Caco-2 (cell line): ENCODE data around the gene GZF1. TPM values are rescaled to one million over a fixed set of nuclear protein-coding genes. Genes with fewer than 3 reads are reported as not detected.

ENCODE experiments used
- BruUV-seq: library from RNA; stranded (reverse); fragments of 400-500 nt; replicated peaks from 2 replicates; lab custom pipeline; 2021; lab: Mats Ljungman, UMichigan
- CTCF ChIA-PET: fragments of 300-600 bp; sonication (Branson Sonifier 250); formaldehyde crosslinking; loops from one replicate; lab custom pipeline; 2022; ENCODE audit warnings: antibody characterized with exemption; lab: Charles Lee
- POLR2A ChIA-PET: fragments of 300-600 bp; sonication (Branson Sonifier 250); formaldehyde crosslinking; loops from one replicate; lab custom pipeline; 2022; ENCODE audit warnings: antibody characterized with exemption; lab: Charles Lee
- DNase-seq, 2 experiments: peaks; one replicate each; pipeline versions ENCODE4 v3.0.0 to v3.0.0-alpha.2; 2020 to 2022
- H3K27me3 ChIP-seq: replicated peaks from 2 replicates; pipeline ENCODE4 v1.6.0; 2011; ENCODE audit warnings: low read length; ENCODE audit not compliant: control insufficient read depth, insufficient read depth
- H3K36me3 ChIP-seq: 2 replicates; pipeline ENCODE4 v1.5.1; 2011; ENCODE audit warnings: low read length; ENCODE audit not compliant: control insufficient read depth, insufficient read depth
- H3K4me1 ChIP-seq: fragments of 250-450 bp; sonication (Bioruptor Pico); 2 replicates; pipeline ENCODE4 v1.5.1; 2020; ENCODE audit warnings: mild to moderate bottlenecking
- H3K4me3 ChIP-seq: 2 replicates; pipeline ENCODE4 v1.5.1; 2011; ENCODE audit warnings: low read depth, mild to moderate bottlenecking, control low read depth, low read length
- H3K9me3 ChIP-seq: fragments of 250-450 bp; sonication (Bioruptor Pico); 2 replicates; pipeline ENCODE4 v1.5.1; 2020; ENCODE audit warnings: mild to moderate bottlenecking, moderate library complexity
- H3K27ac Mint-ChIP-seq: one replicate; pipeline ENCODE4 v1.8.0; 2022; ENCODE audit warnings: mixed read lengths; ENCODE audit not compliant: unreplicated experiment
- H3K27me3 Mint-ChIP-seq: one replicate; pipeline ENCODE4 v1.8.0; 2022; ENCODE audit warnings: mixed read lengths; ENCODE audit not compliant: insufficient read depth, unreplicated experiment
- H3K36me3 Mint-ChIP-seq: one replicate; pipeline ENCODE4 v1.8.0; 2022; ENCODE audit warnings: mild to moderate bottlenecking, mixed read lengths; ENCODE audit not compliant: insufficient read depth, unreplicated experiment
- H3K4me1 Mint-ChIP-seq: one replicate; pipeline ENCODE4 v1.8.0; 2022; ENCODE audit warnings: low read depth, mixed read lengths; ENCODE audit not compliant: unreplicated experiment
- H3K4me3 Mint-ChIP-seq: one replicate; pipeline ENCODE4 v1.8.0; 2022; ENCODE audit warnings: mild to moderate bottlenecking, moderate library complexity, mixed read lengths; ENCODE audit not compliant: unreplicated experiment
- H3K9me3 Mint-ChIP-seq: one replicate; pipeline ENCODE4 v1.8.0; 2022; ENCODE audit warnings: mixed read lengths; ENCODE audit not compliant: unreplicated experiment
- intact Hi-C: fragments of 100-400 bp; cut with micrococcal nuclease; formaldehyde crosslinking; loops from one replicate; pipeline ENCODE4 v1.10.0; 2022; ENCODE audit not compliant: unreplicated experiment
- total RNA-seq: library from RNA; stranded (reverse); gene quantifications from 2 replicates; pipeline ENCODE4 v1.2.3, GENCODE V29; 2022
- TF ChIP-seq, protein P1 (sequence below), 2 experiments: fragments of 200-600 bp in 1 of 2; IDR thresholded peaks; 1 replicate in 1 of 2; 2 replicates in 1 of 2; pipeline versions ENCODE4 v1.5.1 to v1.8.0; 2011 to 2022; ENCODE audit warnings: antibody characterized with exemption in 1 of 2, control low read depth in 1 of 2, inconsistent platforms in 1 of 2, low read depth in 1 of 2, low read length in 1 of 2, mild to moderate bottlenecking in 1 of 2, moderate library complexity in 1 of 2; ENCODE audit not compliant: insufficient read depth in 1 of 2, severe bottlenecking in 1 of 2, unreplicated experiment in 1 of 2

The GZF1 gene
- total RNA-seq, 1 experiment from 2014 or later: 18.4 TPM

GRCh38 chr20:23408957-23409356, 47.0 kb downstream of the GZF1 start:
- BruUV-seq: no TSS peak
- Mint-ChIP-seq H3K36me3 (no peaks in the 10 kb centered on the region), H3K27me3 (no peaks in the 10 kb centered on the region), H3K27ac (no peak overlapping the region), H3K4me1 (peaks cover 5% of the 10 kb centered on the region), H3K9me3 (no peaks in the 10 kb centered on the region), H3K4me3 (no peak overlapping the region)
- no peaks in the 10 kb centered on the region for H3K27me3 ChIP-seq
- H3K4me1 ChIP-seq: peaks cover 6% of the 10 kb centered on the region; the same call in 1 of the 2 replicates
- CTCF ChIA-PET: no interaction called here
- TF ChIP-seq, protein P1, sequence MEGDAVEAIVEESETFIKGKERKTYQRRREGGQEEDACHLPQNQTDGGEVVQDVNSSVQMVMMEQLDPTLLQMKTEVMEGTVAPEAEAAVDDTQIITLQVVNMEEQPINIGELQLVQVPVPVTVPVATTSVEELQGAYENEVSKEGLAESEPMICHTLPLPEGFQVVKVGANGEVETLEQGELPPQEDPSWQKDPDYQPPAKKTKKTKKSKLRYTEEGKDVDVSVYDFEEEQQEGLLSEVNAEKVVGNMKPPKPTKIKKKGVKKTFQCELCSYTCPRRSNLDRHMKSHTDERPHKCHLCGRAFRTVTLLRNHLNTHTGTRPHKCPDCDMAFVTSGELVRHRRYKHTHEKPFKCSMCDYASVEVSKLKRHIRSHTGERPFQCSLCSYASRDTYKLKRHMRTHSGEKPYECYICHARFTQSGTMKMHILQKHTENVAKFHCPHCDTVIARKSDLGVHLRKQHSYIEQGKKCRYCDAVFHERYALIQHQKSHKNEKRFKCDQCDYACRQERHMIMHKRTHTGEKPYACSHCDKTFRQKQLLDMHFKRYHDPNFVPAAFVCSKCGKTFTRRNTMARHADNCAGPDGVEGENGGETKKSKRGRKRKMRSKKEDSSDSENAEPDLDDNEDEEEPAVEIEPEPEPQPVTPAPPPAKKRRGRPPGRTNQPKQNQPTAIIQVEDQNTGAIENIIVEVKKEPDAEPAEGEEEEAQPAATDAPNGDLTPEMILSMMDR (IDR thresholded peaks at IDR 0.05; ENCODE audit: insufficient read depth in 1 of 2, low read depth in 1 of 2, low read length in 1 of 2, severe bottlenecking in 1 of 2, unreplicated experiment in 1 of 2): no peak
- POLR2A ChIA-PET: no interaction called here
- intact Hi-C loops: no loop called here
- H3K4me3 ChIP-seq: no peak overlapping the region
- DNase-seq: no peak
- H3K36me3 ChIP-seq: no peaks in the 10 kb centered on the region
- no peaks in the 10 kb centered on the region for H3K9me3 ChIP-seq

DNA sequence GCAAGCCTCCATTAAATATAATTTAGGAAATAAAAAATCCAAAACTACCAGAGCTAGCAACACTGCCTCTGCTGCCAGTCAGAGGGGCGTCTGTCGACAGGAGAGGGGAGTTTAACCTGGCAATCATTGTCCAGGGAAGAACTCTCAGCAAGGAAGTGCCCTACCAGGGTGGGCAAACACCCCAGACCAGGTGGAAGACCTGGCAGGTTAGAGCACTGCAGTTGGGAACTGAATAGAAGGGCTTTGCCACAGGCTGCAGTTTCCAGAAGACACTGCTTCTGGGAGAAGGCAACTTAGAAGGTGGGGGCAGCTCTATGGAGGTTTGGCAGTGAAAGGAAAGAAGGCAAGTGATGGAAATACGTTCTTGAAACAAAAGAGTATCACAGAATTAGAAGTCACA, 47.8 kb downstream of the GZF1 start:
- H3K4me1 Mint-ChIP-seq: peaks cover 5% of the 10 kb centered on the region
- CTCF ChIA-PET: interaction anchor here (0.6 kb wide), 1 partner anchor 37 kb away, joined by 3 read pairs; no protein-coding TSS in a partner anchor

DNA sequence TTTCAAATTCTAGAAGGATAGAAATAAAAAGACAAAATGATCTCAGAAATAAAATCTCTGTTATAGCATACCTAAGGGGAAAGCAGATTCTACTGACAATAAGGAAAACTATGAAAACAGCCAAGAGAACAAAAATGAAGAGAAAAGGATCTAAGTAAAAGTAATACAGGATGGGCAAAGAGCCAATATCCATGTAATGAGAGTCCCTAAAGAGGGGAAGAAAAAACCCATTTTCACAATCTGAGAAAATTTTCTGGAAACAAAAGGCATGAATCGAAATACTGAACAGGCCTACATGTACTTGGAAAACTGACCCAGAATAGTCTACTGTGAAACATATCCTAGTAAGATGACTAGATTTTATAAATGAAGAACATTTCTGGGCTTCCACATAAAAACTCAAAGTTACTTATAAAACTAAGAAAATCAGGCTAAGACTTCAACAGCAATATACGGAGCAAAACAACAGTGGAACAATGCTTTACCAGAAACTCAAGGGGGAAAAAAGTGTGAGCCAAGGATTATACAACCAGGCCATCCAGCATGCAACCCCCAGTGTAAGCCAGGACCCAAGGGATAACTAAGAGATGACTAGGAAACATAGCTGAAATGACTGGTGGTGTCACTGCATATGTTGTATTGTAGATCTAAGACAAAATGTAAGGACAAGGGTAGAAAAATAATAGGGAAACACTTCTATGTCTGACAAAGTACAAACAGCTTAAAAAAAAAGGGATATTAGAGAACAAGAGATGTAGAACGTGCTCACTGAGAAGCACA, 49.1 kb downstream of the GZF1 start:
- DNase-seq: no peak
- H3K4me3 Mint-ChIP-seq: no peak overlapping the region
- peak overlapping the region; percentile 10 for H3K27ac Mint-ChIP-seq
- H3K27me3 ChIP-seq: no peaks in the 10 kb centered on the region
- H3K4me1 ChIP-seq: peaks cover 6% of the 10 kb centered on the region; the same call in 1 of the 2 replicates
- no peaks in the 10 kb centered on the region for H3K9me3 ChIP-seq
- TF ChIP-seq, protein P1 (IDR thresholded peaks at IDR 0.05; ENCODE audit: insufficient read depth in 1 of 2, low read depth in 1 of 2, low read length in 1 of 2, severe bottlenecking in 1 of 2, unreplicated experiment in 1 of 2): no peak
- POLR2A ChIA-PET: no interaction called here
- no peaks in the 10 kb centered on the region for H3K9me3 Mint-ChIP-seq
- no peaks in the 10 kb centered on the region for H3K36me3 ChIP-seq
- intact Hi-C loops: no loop called here
- H3K36me3 Mint-ChIP-seq: no peaks in the 10 kb centered on the region
- H3K4me3 ChIP-seq: no peak overlapping the region
- CTCF ChIA-PET: no interaction called here
- H3K4me1 Mint-ChIP-seq: peaks cover 5% of the 10 kb centered on the region
- no peaks in the 10 kb centered on the region for H3K27me3 Mint-ChIP-seq
- BruUV-seq: no TSS peak

More for the DNA sequence above, 47.8 kb downstream of the GZF1 start:
- no peaks in the 10 kb centered on the region for H3K9me3 ChIP-seq
- POLR2A ChIA-PET: no interaction called here
- no peaks in the 10 kb centered on the region for H3K36me3 ChIP-seq
- H3K27me3 ChIP-seq: no peaks in the 10 kb centered on the region
- no peaks in the 10 kb centered on the region for H3K27me3 Mint-ChIP-seq
- no peak overlapping the region for H3K27ac Mint-ChIP-seq
- no TSS peak for BruUV-seq
- H3K36me3 Mint-ChIP-seq: no peaks in the 10 kb centered on the region
- H3K9me3 Mint-ChIP-seq: no peaks in the 10 kb centered on the region
- H3K4me3 ChIP-seq: no peak overlapping the region
- TF ChIP-seq, protein P1 (IDR thresholded peaks at IDR 0.05; ENCODE audit: insufficient read depth in 1 of 2, low read depth in 1 of 2, low read length in 1 of 2, severe bottlenecking in 1 of 2, unreplicated experiment in 1 of 2): no peak
- intact Hi-C loops: no loop called here
- H3K4me3 Mint-ChIP-seq: no peak overlapping the region
- no peak for DNase-seq
- peaks cover 6% of the 10 kb centered on the region; the same call in 1 of the 2 replicates for H3K4me1 ChIP-seq
